ENCODE data around the gene SKAP1.

DNA sequence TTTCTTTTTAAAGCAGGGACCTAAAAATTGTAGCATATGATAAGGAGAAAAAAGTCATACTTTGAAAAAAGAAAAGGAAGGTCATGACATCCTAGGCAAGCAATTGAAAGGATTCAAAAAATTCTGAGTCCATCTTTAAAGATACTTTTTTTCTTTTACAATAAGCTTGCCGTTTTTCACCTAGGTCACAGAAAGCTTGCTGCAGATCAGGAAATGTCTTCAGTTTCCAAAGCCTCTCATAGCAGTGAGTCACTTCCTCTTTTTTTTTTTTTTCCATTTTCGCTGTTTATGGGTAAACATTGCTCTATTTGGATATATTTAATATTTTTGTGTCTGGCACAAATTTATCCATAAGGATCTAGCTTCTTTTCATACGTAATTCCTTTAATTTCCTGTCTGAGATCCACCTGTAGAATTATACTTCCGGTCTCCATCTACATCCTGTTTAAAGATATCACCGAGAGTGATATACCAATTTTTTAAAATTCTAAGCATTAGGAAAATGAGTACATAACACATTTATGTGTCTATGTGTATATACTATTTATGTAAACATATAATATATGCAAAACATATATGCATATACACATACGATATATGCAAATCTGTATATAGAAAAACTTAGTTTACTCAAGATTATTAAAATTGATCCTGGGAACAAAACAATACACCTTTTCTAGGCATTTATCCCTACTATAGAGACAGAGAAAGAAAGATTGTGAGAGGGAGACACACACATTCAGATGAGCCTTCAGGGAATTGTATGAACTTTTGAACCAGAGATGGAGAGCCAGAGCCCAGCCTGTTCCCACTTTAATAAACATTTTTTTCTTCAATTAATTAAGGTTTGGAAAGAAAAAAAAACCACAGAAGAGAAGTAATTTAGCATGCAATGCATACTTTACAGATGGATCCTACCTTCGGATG is 134.4 kb downstream of the SKAP1 start:
- TF ChIP-seq, protein P1, sequence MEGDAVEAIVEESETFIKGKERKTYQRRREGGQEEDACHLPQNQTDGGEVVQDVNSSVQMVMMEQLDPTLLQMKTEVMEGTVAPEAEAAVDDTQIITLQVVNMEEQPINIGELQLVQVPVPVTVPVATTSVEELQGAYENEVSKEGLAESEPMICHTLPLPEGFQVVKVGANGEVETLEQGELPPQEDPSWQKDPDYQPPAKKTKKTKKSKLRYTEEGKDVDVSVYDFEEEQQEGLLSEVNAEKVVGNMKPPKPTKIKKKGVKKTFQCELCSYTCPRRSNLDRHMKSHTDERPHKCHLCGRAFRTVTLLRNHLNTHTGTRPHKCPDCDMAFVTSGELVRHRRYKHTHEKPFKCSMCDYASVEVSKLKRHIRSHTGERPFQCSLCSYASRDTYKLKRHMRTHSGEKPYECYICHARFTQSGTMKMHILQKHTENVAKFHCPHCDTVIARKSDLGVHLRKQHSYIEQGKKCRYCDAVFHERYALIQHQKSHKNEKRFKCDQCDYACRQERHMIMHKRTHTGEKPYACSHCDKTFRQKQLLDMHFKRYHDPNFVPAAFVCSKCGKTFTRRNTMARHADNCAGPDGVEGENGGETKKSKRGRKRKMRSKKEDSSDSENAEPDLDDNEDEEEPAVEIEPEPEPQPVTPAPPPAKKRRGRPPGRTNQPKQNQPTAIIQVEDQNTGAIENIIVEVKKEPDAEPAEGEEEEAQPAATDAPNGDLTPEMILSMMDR (IDR thresholded peaks at IDR 0.05): no peak
- no peak for TF ChIP-seq POLR2AphosphoS5 (IDR thresholded peaks at IDR 0.05)

All from esophagus muscularis mucosa (tissue), 3 donors.